ENCODE data around the gene SIX2.

Gene SIX2

GRCh38 chr2:45000921-45001868 lies 8.1 kb downstream of the SIX2 start:
- DNase-seq = no peak

- no peak for DNase-seq
Measured at GRCh38 chr2:45000341-45000901, 8.8 kb downstream of the SIX2 start.

- no peak for DNase-seq
Measured at GRCh38 chr2:44999540-44999939, 9.7 kb downstream of the SIX2 start.

GRCh38 chr2:44997963-44998362 lies 11.3 kb downstream of the SIX2 start:
- DNase-seq = no peak

- no peak for DNase-seq
Measured at GRCh38 chr2:44996356-44996755, 12.9 kb downstream of the SIX2 start.

- no peak for DNase-seq
Measured at GRCh38 chr2:44994377-44994776, 14.9 kb downstream of the SIX2 start.

- DNase-seq = no peak
Measured at GRCh38 chr2:44989176-44989575, 20.1 kb downstream of the SIX2 start.

- DNase-seq = no peak
Measured at GRCh38 chr2:44983836-44984604, 25.2 kb downstream of the SIX2 start.

- peak; percentile 7 for DNase-seq
Measured at GRCh38 chr2:44981714-44982108, 27.5 kb downstream of the SIX2 start.

- DNase-seq = no peak
Measured at GRCh38 chr2:44980751-44981713, 28.2 kb downstream of the SIX2 start.

- DNase-seq = no peak
Measured at GRCh38 chr2:44979581-44979980, 29.7 kb downstream of the SIX2 start.

GRCh38 chr2:44975571-44976450 lies 33.4 kb downstream of the SIX2 start:
- DNase-seq = no peak

GRCh38 chr2:44974064-44974715 lies 35.1 kb downstream of the SIX2 start:
- DNase-seq = peak; percentile 11

- DNase-seq = no peak
Measured at GRCh38 chr2:44972771-44973535, 36.3 kb downstream of the SIX2 start.

GRCh38 chr2:44970846-44971450 lies 38.3 kb downstream of the SIX2 start:
- DNase-seq = no peak

- no peak for DNase-seq
Measured at GRCh38 chr2:44969936-44970335, 39.3 kb downstream of the SIX2 start.

GRCh38 chr2:44967727-44968432 lies 41.4 kb downstream of the SIX2 start:
- DNase-seq = no peak

- DNase-seq = no peak
Measured at GRCh38 chr2:44967056-44967455, 42.2 kb downstream of the SIX2 start.

- no peak for DNase-seq
Measured at GRCh38 chr2:44965684-44966083, 43.6 kb downstream of the SIX2 start.

Data from GF-D8 (cell line).